GM19351 (cell line): Measurements from ENCODE around the gene KCNG2.

Experiments
- ATAC-seq: cut with Tn5 transposase; IDR thresholded peaks from one replicate; pipeline ENCODE4 v1.9.1; 2021; ENCODE audit warnings: mild to moderate bottlenecking, moderate library complexity; ENCODE audit not compliant: unreplicated experiment

KCNG2 gene

GRCh38 chr18:79902075-79902474 is 104.3 kb downstream of the KCNG2 start:
- ATAC-seq = no peak

GRCh38 chr18:79902640-79903039 is 104.9 kb downstream of the KCNG2 start:
- no peak for ATAC-seq

GRCh38 chr18:79903071-79903635 is 105.4 kb downstream of the KCNG2 start:
- no peak for ATAC-seq

GRCh38 chr18:79903787-79904356 is 106.1 kb downstream of the KCNG2 start:
- no peak for ATAC-seq

- ATAC-seq = no peak
These were observed 106.8 kb downstream of the KCNG2 start for GRCh38 chr18:79904357-79905147.

GRCh38 chr18:79905389-79905911 is 107.7 kb downstream of the KCNG2 start:
- no peak for ATAC-seq

GRCh38 chr18:79905993-79906392 is 108.3 kb downstream of the KCNG2 start:
- no peak for ATAC-seq

GRCh38 chr18:79906706-79907105 is 109.0 kb downstream of the KCNG2 start:
- ATAC-seq = no peak

GRCh38 chr18:79910563-79911343 is 113.0 kb downstream of the KCNG2 start:
- ATAC-seq = no peak

- no peak for ATAC-seq
These were observed 113.9 kb downstream of the KCNG2 start for GRCh38 chr18:79911344-79912270.

- no peak for ATAC-seq
These were observed 114.8 kb downstream of the KCNG2 start for GRCh38 chr18:79912409-79912991.

GRCh38 chr18:79912994-79913831 is 115.5 kb downstream of the KCNG2 start:
- ATAC-seq = no peak

- ATAC-seq = no peak
These were observed 116.9 kb downstream of the KCNG2 start for GRCh38 chr18:79914614-79915160.

- no peak for ATAC-seq
These were observed 117.7 kb downstream of the KCNG2 start for GRCh38 chr18:79915161-79916127.

- ATAC-seq = no peak
These were observed 118.4 kb downstream of the KCNG2 start for GRCh38 chr18:79916128-79916494.

GRCh38 chr18:79916546-79917168 is 118.9 kb downstream of the KCNG2 start:
- no peak for ATAC-seq
